ENCODE data around the gene UBE3D.

Gene UBE3D

GRCh38 chr6:83065511-83066192 lies at the start of gene UBE3D:
Gene UBE3D, minus strand, starts transcription at chr6:83065841. Its CDS starts 123 bp downstream, at chr6:83065718.
- in situ Hi-C loops (cut with HindIII; ENCODE audit: low sequenced_read_pairs): no loop called here

- in situ Hi-C loops (cut with HindIII; ENCODE audit: low sequenced_read_pairs): no loop called here
Measured at GRCh38 chr6:83114164-83114563, 48.5 kb upstream of the UBE3D start.

- in situ Hi-C loops (cut with HindIII; ENCODE audit: low sequenced_read_pairs): no loop called here
Measured at GRCh38 chr6:83113258-83113657, 47.6 kb upstream of the UBE3D start.

- in situ Hi-C loops (cut with HindIII; ENCODE audit: low sequenced_read_pairs): no loop called here
Measured at GRCh38 chr6:83108378-83108777, 42.7 kb upstream of the UBE3D start.

GRCh38 chr6:83098589-83098988 lies 32.9 kb upstream of the UBE3D start:
- in situ Hi-C loops (cut with HindIII; ENCODE audit: low sequenced_read_pairs): loop anchor here (25.0 kb wide), 2 partner anchors 114 to 414 kb away; partner anchors contain the start of gene PRSS35

GRCh38 chr6:83097675-83098074 lies 32.0 kb upstream of the UBE3D start:
- in situ Hi-C loops (cut with HindIII; ENCODE audit: low sequenced_read_pairs): loop anchor here (25.0 kb wide), 2 partner anchors 115 to 415 kb away; partner anchors contain the start of gene PRSS35

GRCh38 chr6:83097204-83097603 lies 31.6 kb upstream of the UBE3D start:
- in situ Hi-C loops (cut with HindIII; ENCODE audit: low sequenced_read_pairs): loop anchor here (25.0 kb wide), 2 partner anchors 115 to 415 kb away; partner anchors contain the start of gene PRSS35

GRCh38 chr6:83096791-83097190 lies 31.1 kb upstream of the UBE3D start:
- in situ Hi-C loops (cut with HindIII; ENCODE audit: low sequenced_read_pairs): loop anchor here (25.0 kb wide), 2 partner anchors 116 to 416 kb away; partner anchors contain the start of gene PRSS35

- in situ Hi-C loops (cut with HindIII; ENCODE audit: low sequenced_read_pairs): loop anchor here (25.0 kb wide), 2 partner anchors 119 to 419 kb away; partner anchors contain the start of gene PRSS35
Measured at GRCh38 chr6:83092756-83093399, 27.2 kb upstream of the UBE3D start.

GRCh38 chr6:83086751-83087150 lies 21.1 kb upstream of the UBE3D start:
- in situ Hi-C loops (cut with HindIII; ENCODE audit: low sequenced_read_pairs): loop anchor here (25.0 kb wide), 2 partner anchors 126 to 426 kb away; partner anchors contain the start of gene PRSS35

GRCh38 chr6:83083476-83083875 lies 17.8 kb upstream of the UBE3D start:
- in situ Hi-C loops (cut with HindIII; ENCODE audit: low sequenced_read_pairs): loop anchor here (25.0 kb wide), 2 partner anchors 129 to 429 kb away; partner anchors contain the start of gene PRSS35

GRCh38 chr6:83073615-83074014 lies 8.0 kb upstream of the UBE3D start:
- in situ Hi-C loops (cut with HindIII; ENCODE audit: low sequenced_read_pairs): no loop called here

- in situ Hi-C loops (cut with HindIII; ENCODE audit: low sequenced_read_pairs): no loop called here
Measured at GRCh38 chr6:83072726-83073125, 7.1 kb upstream of the UBE3D start.

- in situ Hi-C loops (cut with HindIII; ENCODE audit: low sequenced_read_pairs): no loop called here
Measured at GRCh38 chr6:83071707-83072106, 6.1 kb upstream of the UBE3D start.

GRCh38 chr6:83071023-83071422 lies 5.4 kb upstream of the UBE3D start:
- in situ Hi-C loops (cut with HindIII; ENCODE audit: low sequenced_read_pairs): no loop called here

GRCh38 chr6:83069633-83070032 lies 4.0 kb upstream of the UBE3D start:
- in situ Hi-C loops (cut with HindIII; ENCODE audit: low sequenced_read_pairs): no loop called here

GRCh38 chr6:83068616-83069015 lies 3.0 kb upstream of the UBE3D start:
- in situ Hi-C loops (cut with HindIII; ENCODE audit: low sequenced_read_pairs): no loop called here

GRCh38 chr6:83067448-83068439 lies 2.1 kb upstream of the UBE3D start, which contains the start of gene DOP1A:
Gene DOP1A, plus strand, starts transcription at chr6:83067671. Its CDS starts 29,307 bp downstream, at chr6:83096978.
- in situ Hi-C loops (cut with HindIII; ENCODE audit: low sequenced_read_pairs): no loop called here

- in situ Hi-C loops (cut with HindIII; ENCODE audit: low sequenced_read_pairs): no loop called here
Measured at GRCh38 chr6:83062225-83062624, 3.4 kb downstream of the UBE3D start.

- in situ Hi-C loops (cut with HindIII; ENCODE audit: low sequenced_read_pairs): no loop called here
Measured at GRCh38 chr6:83061190-83061589, 4.5 kb downstream of the UBE3D start.

Data from endothelial cell of hepatic sinusoid (primary cell).